GM23338 (cell line): Measurements from ENCODE around the gene DNLZ. TPM values are rescaled to one million over a fixed set of nuclear protein-coding genes. Genes with fewer than 3 reads are reported as not detected.

Source experiments
- ATAC-seq: fragments of 200-7000 bp; cut with Tn5 transposase; 3 replicates; pipeline ENCODE4 v1.9.1; 2020
- DNase-seq: peaks from one replicate; pipeline ENCODE4 v3.0.0-alpha.2; 2015; ENCODE audit warnings: low spot score
- H2AFZ ChIP-seq: fragments of 200-600 bp; sonication (generic); 2 replicates; pipeline ENCODE4 v1.8.0; 2016; ENCODE audit warnings: antibody characterized with exemption, mild to moderate bottlenecking, moderate library complexity
- H3F3A ChIP-seq: fragments of 200-600 bp; sonication (generic); replicated peaks from 2 replicates; pipeline ENCODE4 v1.8.0; 2017; ENCODE audit warnings: antibody characterized with exemption, mixed run types, low read depth
- H3K27ac ChIP-seq: fragments of 200-600 bp; sonication (generic); 2 replicates; pipeline ENCODE4 v1.6.1; 2016; ENCODE audit warnings: low read depth
- H3K27me3 ChIP-seq: fragments of 200-600 bp; sonication (generic); 2 replicates; pipeline ENCODE4 v1.8.0; 2016; ENCODE audit warnings: mild to moderate bottlenecking, mixed run types, moderate library complexity; ENCODE audit not compliant: insufficient read depth
- H3K36me3 ChIP-seq: fragments of 200-600 bp; sonication (generic); 2 replicates; pipeline ENCODE4 v1.8.0; 2016; ENCODE audit warnings: mild to moderate bottlenecking; ENCODE audit not compliant: insufficient read depth
- H3K4me1 ChIP-seq: fragments of 200-600 bp; sonication (generic); 2 replicates; pipeline ENCODE4 v1.8.0; 2016; ENCODE audit warnings: mild to moderate bottlenecking, moderate library complexity; ENCODE audit not compliant: insufficient read depth
- H3K4me2 ChIP-seq: fragments of 200-600 bp; sonication (generic); 2 replicates; pipeline ENCODE4 v1.7.1; 2017; ENCODE audit warnings: mixed run types
- H3K4me3 ChIP-seq: fragments of 200-600 bp; sonication (generic); 2 replicates; pipeline ENCODE4 v1.6.1; 2016; ENCODE audit warnings: mixed run types
- H3K79me2 ChIP-seq: fragments of 200-600 bp; sonication (generic); replicated peaks from 2 replicates; pipeline ENCODE4 v1.8.0; 2017; ENCODE audit warnings: mild to moderate bottlenecking; ENCODE audit not compliant: insufficient read depth
- H3K9me2 ChIP-seq: fragments of 200-600 bp; sonication (generic); 2 replicates; pipeline ENCODE4 v1.8.0; 2017; ENCODE audit not compliant: insufficient read depth
- H4K20me1 ChIP-seq: fragments of 200-600 bp; sonication (generic); replicated peaks from 2 replicates; pipeline ENCODE4 v1.8.0; 2017; ENCODE audit warnings: mild to moderate bottlenecking; ENCODE audit not compliant: insufficient read depth
- H3K27ac Mint-ChIP-seq: 2 replicates; pipeline ENCODE4 v1.8.0; 2020; ENCODE audit warnings: inconsistent platforms, mild to moderate bottlenecking, moderate library complexity, mixed read lengths
- H3K27me3 Mint-ChIP-seq: 3 replicates; pipeline ENCODE4 v1.8.0; 2022; ENCODE audit warnings: low read depth, mild to moderate bottlenecking, moderate library complexity, mixed read lengths, inconsistent platforms; ENCODE audit not compliant: insufficient read depth, poor library complexity
- H3K36me3 Mint-ChIP-seq: 3 replicates; pipeline ENCODE4 v1.8.0; 2021; ENCODE audit warnings: low read depth, mild to moderate bottlenecking, inconsistent platforms, moderate library complexity, mixed read lengths
- H3K4me1 Mint-ChIP-seq: 3 replicates; pipeline ENCODE4 v1.8.0; 2020; ENCODE audit warnings: mild to moderate bottlenecking, inconsistent platforms, mixed read lengths
- H3K4me3 Mint-ChIP-seq: 3 replicates; pipeline ENCODE4 v1.8.0; 2021; ENCODE audit warnings: moderate library complexity, mild to moderate bottlenecking, inconsistent platforms, mixed read lengths
- H3K9me3 Mint-ChIP-seq: 3 replicates; pipeline ENCODE4 v1.8.0; 2020; ENCODE audit warnings: moderate library complexity, mild to moderate bottlenecking, inconsistent platforms, mixed read lengths
- CREB1 ChIP-seq: fragments of 250-450 bp; sonication (Bioruptor Pico); IDR thresholded peaks from 2 replicates; pipeline ENCODE4 v1.5.0; 2020; ENCODE audit warnings: low read depth, mild to moderate bottlenecking, moderate library complexity
- EZH2 ChIP-seq: fragments of 200-600 bp; sonication (generic); IDR thresholded peaks from one replicate; pipeline ENCODE4 v1.8.0; 2017; ENCODE audit warnings: antibody characterized with exemption, mild to moderate bottlenecking, low read depth; ENCODE audit not compliant: unreplicated experiment
- EZH2phosphoT487 ChIP-seq: fragments of 200-600 bp; sonication (generic); IDR thresholded peaks from one replicate; pipeline ENCODE4 v1.8.1; 2018; ENCODE audit warnings: antibody characterized with exemption; ENCODE audit not compliant: unreplicated experiment
- JUNB ChIP-seq: IDR thresholded peaks from one replicate; pipeline ENCODE4 v1.6.1; 2016; ENCODE audit warnings: antibody characterized with exemption; ENCODE audit not compliant: unreplicated experiment
- NANOG ChIP-seq: IDR thresholded peaks from 2 replicates; pipeline ENCODE4 v1.6.1; 2016; ENCODE audit warnings: antibody characterized with exemption, borderline replicate concordance
- POLR2AphosphoS5 ChIP-seq: IDR thresholded peaks from 2 replicates; pipeline ENCODE4 v1.6.1; 2016; ENCODE audit warnings: antibody characterized with exemption, low read depth
- STAT1 ChIP-seq: IDR thresholded peaks from one replicate; pipeline ENCODE4 v1.6.1; 2016; ENCODE audit warnings: antibody characterized with exemption; ENCODE audit not compliant: unreplicated experiment
- ZNF114 ChIP-seq: fragments of 250-450 bp; sonication (Bioruptor Pico); IDR thresholded peaks from 2 replicates; pipeline ENCODE4 v1.5.0; 2020; ENCODE audit warnings: mild to moderate bottlenecking, moderate library complexity
- ZNF331 ChIP-seq: fragments of 250-450 bp; sonication (Bioruptor Pico); IDR thresholded peaks from 2 replicates; pipeline ENCODE4 v1.5.0; 2020; ENCODE audit warnings: low read depth, mild to moderate bottlenecking, moderate library complexity
- polyA plus RNA-seq: library from polyadenylated mRNA; unstranded; fragments of >200 nt; fragmentation: Nextera tagmentation; extraction: Ambion mirVana; gene quantifications from 2 replicates; pipeline ENCODE4 v1.2.1, GENCODE V29; 2016
- total RNA-seq: library from RNA; depleted of rRNA; stranded (reverse); fragments of >200 nt; shearing (Covaris generic); gene quantifications from 2 replicates; pipeline ENCODE4 v1.2.3, GENCODE V29; 2014
- TF ChIP-seq, protein P1 (sequence below), 2 experiments: fragments of 200-600 bp in 1 of 2; sonication (generic) in 1 of 2; conservative IDR thresholded peaks; 2 replicates each; pipeline versions ENCODE4 v1.5.1 to v1.6.1; 2016 to 2017; ENCODE audit warnings: antibody characterized with exemption in 2 of 2, low read depth in 2 of 2, mild to moderate bottlenecking in 2 of 2, moderate library complexity in 1 of 2
- TF ChIP-seq, protein P2 (sequence below): IDR thresholded peaks from one replicate; pipeline ENCODE4 v1.6.1; 2018; ENCODE audit warnings: antibody characterized with exemption; ENCODE audit not compliant: unreplicated experiment
- TF ChIP-seq, protein P3 (sequence below): IDR thresholded peaks from 2 replicates; pipeline ENCODE4 v1.6.1; 2016; ENCODE audit warnings: antibody characterized with exemption

The DNLZ gene
- total and polyA plus RNA-seq, 2 experiments from 2014 or later: 33.4 to 53.9 TPM

DNA sequence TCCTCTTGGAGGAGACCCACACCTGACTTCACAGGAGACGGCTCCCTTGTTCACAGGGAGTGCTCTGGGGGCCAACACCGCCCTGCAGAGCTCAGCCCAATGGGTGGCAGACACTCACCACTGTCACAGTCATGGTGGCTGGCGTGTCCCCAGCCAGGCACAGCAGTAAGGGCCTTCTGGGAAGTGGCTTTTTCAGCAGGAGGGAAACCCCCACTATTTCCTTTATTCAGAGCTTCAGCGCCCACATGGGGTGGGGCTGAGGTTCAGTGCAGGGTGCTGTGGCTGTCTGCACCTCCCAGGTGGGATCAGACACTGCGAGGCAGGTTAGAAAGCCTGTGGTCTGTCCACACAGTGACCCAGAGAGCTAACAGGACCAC lies 40.0 kb upstream of the DNLZ start:
- H3F3A ChIP-seq: peaks cover 27% of the 10 kb centered on the region
- H3K9me2 ChIP-seq: no peaks in the 10 kb centered on the region
- peaks cover 66% of the 10 kb centered on the region for H3K36me3 Mint-ChIP-seq
- H3K27ac Mint-ChIP-seq: no peak overlapping the region
- no peak overlapping the region for H3K4me3 ChIP-seq
- TF ChIP-seq NANOG (no peak), JUNB (no peak), EZH2phosphoT487 (no peak), CREB1 (CRISPR knock-in tag) (no peak)
- no peaks in the 10 kb centered on the region for H3K27me3 ChIP-seq
- H2AFZ ChIP-seq: no peak overlapping the region
- no peaks in the 10 kb centered on the region; the same call in 2 of the 3 replicates for H3K9me3 Mint-ChIP-seq
- H4K20me1 ChIP-seq: peaks cover 8% of the 10 kb centered on the region
- H3K4me1 Mint-ChIP-seq: peaks cover 8% of the 10 kb centered on the region
- DNase-seq (no peak), ATAC-seq (no peak)
- no peak overlapping the region for H3K27ac ChIP-seq
- H3K36me3 ChIP-seq: peaks cover 25% of the 10 kb centered on the region
- peaks cover 20% of the 10 kb centered on the region for H3K79me2 ChIP-seq
- peaks cover 3% of the 10 kb centered on the region; the same call in 1 of the 2 replicates for H3K4me1 ChIP-seq
- no peak overlapping the region for H3K4me2 ChIP-seq
- peaks cover 18% of the 10 kb centered on the region for H3K27me3 Mint-ChIP-seq
- H3K4me3 Mint-ChIP-seq: no peak overlapping the region

DNA sequence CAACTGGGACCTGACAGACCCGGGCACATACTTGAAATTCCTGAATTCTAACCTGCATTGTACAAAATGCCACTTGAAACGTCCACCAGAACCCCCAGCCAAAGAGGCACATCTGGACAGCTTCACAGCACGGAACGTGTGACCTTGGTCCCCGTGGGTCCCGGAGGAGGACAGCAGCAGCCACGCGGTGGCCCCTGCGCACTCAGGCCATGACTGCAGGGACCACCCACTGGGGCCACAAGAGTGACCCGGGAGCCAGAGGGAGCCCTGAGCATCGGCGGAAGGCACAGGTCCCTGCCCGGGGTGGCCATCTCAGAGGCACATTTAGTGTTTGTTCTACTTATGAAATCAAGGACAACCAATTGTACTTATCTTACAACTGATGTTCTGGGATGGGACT lies 38.5 kb upstream of the DNLZ start:
- Histone ChIP-seq H4K20me1 (no peaks in the 10 kb centered on the region; the same call in none of the 2 replicates), H3K27ac (peak overlapping the region; percentile 39; the same call in 1 of the 2 replicates), H3K4me2 (no peak overlapping the region), H3K79me2 (peaks cover 29% of the 10 kb centered on the region), H2AFZ (no peak overlapping the region), H3K36me3 (peaks cover 24% of the 10 kb centered on the region), H3K4me1 (peaks cover 3% of the 10 kb centered on the region; the same call in 1 of the 2 replicates), H3K9me2 (no peaks in the 10 kb centered on the region), H3K27me3 (no peaks in the 10 kb centered on the region), H3K4me3 (no peak overlapping the region), H3F3A (peaks cover 22% of the 10 kb centered on the region)
- H3K9me3 Mint-ChIP-seq: no peaks in the 10 kb centered on the region; the same call in 2 of the 3 replicates
- H3K27ac Mint-ChIP-seq: no peak overlapping the region
- ATAC-seq (no peak), DNase-seq (no peak)
- peaks cover 19% of the 10 kb centered on the region for H3K27me3 Mint-ChIP-seq
- H3K36me3 Mint-ChIP-seq: peaks cover 60% of the 10 kb centered on the region
- H3K4me3 Mint-ChIP-seq: no peak overlapping the region
- peaks cover 9% of the 10 kb centered on the region for H3K4me1 Mint-ChIP-seq
- TF ChIP-seq JUNB: no peak
- TF ChIP-seq, protein P1, sequence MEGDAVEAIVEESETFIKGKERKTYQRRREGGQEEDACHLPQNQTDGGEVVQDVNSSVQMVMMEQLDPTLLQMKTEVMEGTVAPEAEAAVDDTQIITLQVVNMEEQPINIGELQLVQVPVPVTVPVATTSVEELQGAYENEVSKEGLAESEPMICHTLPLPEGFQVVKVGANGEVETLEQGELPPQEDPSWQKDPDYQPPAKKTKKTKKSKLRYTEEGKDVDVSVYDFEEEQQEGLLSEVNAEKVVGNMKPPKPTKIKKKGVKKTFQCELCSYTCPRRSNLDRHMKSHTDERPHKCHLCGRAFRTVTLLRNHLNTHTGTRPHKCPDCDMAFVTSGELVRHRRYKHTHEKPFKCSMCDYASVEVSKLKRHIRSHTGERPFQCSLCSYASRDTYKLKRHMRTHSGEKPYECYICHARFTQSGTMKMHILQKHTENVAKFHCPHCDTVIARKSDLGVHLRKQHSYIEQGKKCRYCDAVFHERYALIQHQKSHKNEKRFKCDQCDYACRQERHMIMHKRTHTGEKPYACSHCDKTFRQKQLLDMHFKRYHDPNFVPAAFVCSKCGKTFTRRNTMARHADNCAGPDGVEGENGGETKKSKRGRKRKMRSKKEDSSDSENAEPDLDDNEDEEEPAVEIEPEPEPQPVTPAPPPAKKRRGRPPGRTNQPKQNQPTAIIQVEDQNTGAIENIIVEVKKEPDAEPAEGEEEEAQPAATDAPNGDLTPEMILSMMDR (conservative IDR thresholded peaks at IDR 0.05; ENCODE audit: low read depth in 2 of 2): no peak
- TF ChIP-seq NANOG: no peak
- TF ChIP-seq ZNF114: no peak
- TF ChIP-seq POLR2AphosphoS5: no peak
- TF ChIP-seq, protein P2, sequence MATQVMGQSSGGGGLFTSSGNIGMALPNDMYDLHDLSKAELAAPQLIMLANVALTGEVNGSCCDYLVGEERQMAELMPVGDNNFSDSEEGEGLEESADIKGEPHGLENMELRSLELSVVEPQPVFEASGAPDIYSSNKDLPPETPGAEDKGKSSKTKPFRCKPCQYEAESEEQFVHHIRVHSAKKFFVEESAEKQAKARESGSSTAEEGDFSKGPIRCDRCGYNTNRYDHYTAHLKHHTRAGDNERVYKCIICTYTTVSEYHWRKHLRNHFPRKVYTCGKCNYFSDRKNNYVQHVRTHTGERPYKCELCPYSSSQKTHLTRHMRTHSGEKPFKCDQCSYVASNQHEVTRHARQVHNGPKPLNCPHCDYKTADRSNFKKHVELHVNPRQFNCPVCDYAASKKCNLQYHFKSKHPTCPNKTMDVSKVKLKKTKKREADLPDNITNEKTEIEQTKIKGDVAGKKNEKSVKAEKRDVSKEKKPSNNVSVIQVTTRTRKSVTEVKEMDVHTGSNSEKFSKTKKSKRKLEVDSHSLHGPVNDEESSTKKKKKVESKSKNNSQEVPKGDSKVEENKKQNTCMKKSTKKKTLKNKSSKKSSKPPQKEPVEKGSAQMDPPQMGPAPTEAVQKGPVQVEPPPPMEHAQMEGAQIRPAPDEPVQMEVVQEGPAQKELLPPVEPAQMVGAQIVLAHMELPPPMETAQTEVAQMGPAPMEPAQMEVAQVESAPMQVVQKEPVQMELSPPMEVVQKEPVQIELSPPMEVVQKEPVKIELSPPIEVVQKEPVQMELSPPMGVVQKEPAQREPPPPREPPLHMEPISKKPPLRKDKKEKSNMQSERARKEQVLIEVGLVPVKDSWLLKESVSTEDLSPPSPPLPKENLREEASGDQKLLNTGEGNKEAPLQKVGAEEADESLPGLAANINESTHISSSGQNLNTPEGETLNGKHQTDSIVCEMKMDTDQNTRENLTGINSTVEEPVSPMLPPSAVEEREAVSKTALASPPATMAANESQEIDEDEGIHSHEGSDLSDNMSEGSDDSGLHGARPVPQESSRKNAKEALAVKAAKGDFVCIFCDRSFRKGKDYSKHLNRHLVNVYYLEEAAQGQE: no peak
- no peak for TF ChIP-seq STAT1
- no peak for TF ChIP-seq EZH2
- TF ChIP-seq, protein P3, sequence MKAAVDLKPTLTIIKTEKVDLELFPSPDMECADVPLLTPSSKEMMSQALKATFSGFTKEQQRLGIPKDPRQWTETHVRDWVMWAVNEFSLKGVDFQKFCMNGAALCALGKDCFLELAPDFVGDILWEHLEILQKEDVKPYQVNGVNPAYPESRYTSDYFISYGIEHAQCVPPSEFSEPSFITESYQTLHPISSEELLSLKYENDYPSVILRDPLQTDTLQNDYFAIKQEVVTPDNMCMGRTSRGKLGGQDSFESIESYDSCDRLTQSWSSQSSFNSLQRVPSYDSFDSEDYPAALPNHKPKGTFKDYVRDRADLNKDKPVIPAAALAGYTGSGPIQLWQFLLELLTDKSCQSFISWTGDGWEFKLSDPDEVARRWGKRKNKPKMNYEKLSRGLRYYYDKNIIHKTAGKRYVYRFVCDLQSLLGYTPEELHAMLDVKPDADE: no peak
- no peak for TF ChIP-seq ZNF331
- no peak for TF ChIP-seq EZH2phosphoT487
